Heart left ventricle (tissue), 16 donors: ENCODE results near the gene CYBA. TPM values are rescaled to one million over a fixed set of nuclear protein-coding genes. Genes with fewer than 3 reads are reported as not detected.

Experiments used
- ATAC-seq, 4 donors: fragments of 200-7000 bp; cut with Tn5 transposase; one replicate each; pipeline ENCODE4 v1.9.1; 2020 to 2022; ENCODE audit warnings: moderate library complexity in 4 of 4, mild to moderate bottlenecking in 3 of 4, moderate number of reproducible peaks in 1 of 4
- DNase-seq, 5 donors: peaks; one replicate each; pipeline ENCODE4 v3.0.0-alpha.2; 2020
- H3K27ac ChIP-seq, 12 donors: fragments of 200-600 bp; sonication (generic) in 4 of 12; one replicate each; pipeline versions ENCODE4 v1.5.0 to v1.8.0; 2016 to 2022; ENCODE audit warnings: mild to moderate bottlenecking in 2 of 12
- H3K27me3 ChIP-seq, 9 donors: fragments of 200-600 bp; sonication (generic) in 2 of 9; one replicate each; pipeline versions ENCODE4 v1.5.1 to v1.8.0; 2016 to 2022; ENCODE audit warnings: mild to moderate bottlenecking in 3 of 9
- H3K36me3 ChIP-seq, 9 donors: fragments of 200-600 bp; sonication (generic) in 2 of 9; one replicate each; pipeline versions ENCODE4 v1.5.0 to v1.8.0; 2018 to 2022; ENCODE audit warnings: mild to moderate bottlenecking in 2 of 9
- H3K4me1 ChIP-seq, 12 donors: fragments of 200-600 bp; sonication (generic) in 4 of 12; one replicate each; pipeline versions ENCODE4 v1.5.0 to v1.8.0; 2016 to 2022; ENCODE audit warnings: mild to moderate bottlenecking in 3 of 12
- H3K4me3 ChIP-seq, 12 donors: fragments of 200-600 bp; sonication (generic) in 4 of 12; one replicate each; pipeline versions ENCODE4 v1.5.0 to v1.8.0; 2017 to 2022; ENCODE audit warnings: mild to moderate bottlenecking in 9 of 12, moderate library complexity in 4 of 12
- H3K9me3 ChIP-seq, 12 donors: fragments of 200-600 bp; sonication (generic) in 4 of 12; one replicate each; pipeline versions ENCODE4 v1.5.0 to v1.8.0; 2016 to 2022; ENCODE audit warnings: mild to moderate bottlenecking in 1 of 12
- CTCF ChIP-seq, 12 donors: fragments of 200-600 bp; sonication (generic) in 4 of 12; IDR thresholded peaks; one replicate each; pipeline versions ENCODE4 v1.5.0 to v1.8.0; 2018 to 2022; ENCODE audit warnings: antibody characterized with exemption in 12 of 12, mild to moderate bottlenecking in 5 of 12
- POLR2A ChIP-seq, 2 donors: fragments of 450-650 bp; IDR thresholded peaks; one replicate each; pipeline ENCODE4 v1.6.1; 2017; ENCODE audit warnings: antibody characterized with exemption in 2 of 2, mild to moderate bottlenecking in 2 of 2, moderate library complexity in 2 of 2
- WGBS, 4 donors: extraction: QIAGEN DNeasy Blood & Tissue Kit in 2 of 4; methylation state at CpG; one replicate each; pipeline versions ENCODE4 v1.1.5 to v1.1.7; 2013 to 2018; 5-methylcytosine and 5-hydroxymethylcytosine counted together
- intact Hi-C, 10 donors: fragments of 100-400 bp; cut with DNase I; formaldehyde crosslinking; loops; one replicate each; pipeline versions ENCODE4 v1.11.1 to v1.14.2; 2022
- polyA plus RNA-seq, 2 donors: library from polyadenylated mRNA; stranded (reverse); fragments of 200-250 nt; gene quantifications; one replicate each; pipeline ENCODE4 v1.2.3, GENCODE V29; 2013
- total RNA-seq, 9 donors: library from RNA; depleted of rRNA in 2 of 9; stranded (reverse); fragments of >200 nt in 2 of 9; fragmentation: NEBNext Ultra II Directional in 3 of 9; extraction: Animal tissue kit (Norgen Biotek cat#: 25700) in 3 of 9; gene quantifications; one replicate each; pipeline versions ENCODE4 v1.1.0 to v1.2.4, GENCODE V29; 2016 to 2023
- donor health status: ischemic (EF 13 %, LVEDD 7.1; RV severe dilation, severe dysfunction).
- donor health status: healthy with polysubstance abuse.
- donor health status: DM: no; HTN: yes; CAD: no.
- donor health status: DM: no; HTN: no; CAD: no.
- donor health status: ischemic (EF 25% LVEDD 6.9; RV normal size, moderate dysfunction).
- donor health status: ischemic (EF 25% LVEDD 5.7; RV mildly dilated, moderate dysfunction).
- donor health status: healthy.
- donor health status: DM: yes; HTN: yes; CAD: no.
- donor health status: ischemic (EF 35%, LVEDD 5.7; RV mildly dilated, moderate dysfunction).
- donor health status: nonischemic (EF 11% LVEDD 7.7; RV severe dilation, severe dysfunction).
- donor health status: DM: yes; HTN: yes; CAD: no.
- donor health status: PGD.
- donor health status: ischemic (EF 29% LVEDD 5.4; RV normal size, mild dysfunction).
- donor health status: nonischemic (EF 23%, LVEDD 6.1; RV moderate dilation, normal function).

CYBA gene
- total and polyA plus RNA-seq, 11 donors: 22.6 to 227 (median 46.5) TPM

DNA sequence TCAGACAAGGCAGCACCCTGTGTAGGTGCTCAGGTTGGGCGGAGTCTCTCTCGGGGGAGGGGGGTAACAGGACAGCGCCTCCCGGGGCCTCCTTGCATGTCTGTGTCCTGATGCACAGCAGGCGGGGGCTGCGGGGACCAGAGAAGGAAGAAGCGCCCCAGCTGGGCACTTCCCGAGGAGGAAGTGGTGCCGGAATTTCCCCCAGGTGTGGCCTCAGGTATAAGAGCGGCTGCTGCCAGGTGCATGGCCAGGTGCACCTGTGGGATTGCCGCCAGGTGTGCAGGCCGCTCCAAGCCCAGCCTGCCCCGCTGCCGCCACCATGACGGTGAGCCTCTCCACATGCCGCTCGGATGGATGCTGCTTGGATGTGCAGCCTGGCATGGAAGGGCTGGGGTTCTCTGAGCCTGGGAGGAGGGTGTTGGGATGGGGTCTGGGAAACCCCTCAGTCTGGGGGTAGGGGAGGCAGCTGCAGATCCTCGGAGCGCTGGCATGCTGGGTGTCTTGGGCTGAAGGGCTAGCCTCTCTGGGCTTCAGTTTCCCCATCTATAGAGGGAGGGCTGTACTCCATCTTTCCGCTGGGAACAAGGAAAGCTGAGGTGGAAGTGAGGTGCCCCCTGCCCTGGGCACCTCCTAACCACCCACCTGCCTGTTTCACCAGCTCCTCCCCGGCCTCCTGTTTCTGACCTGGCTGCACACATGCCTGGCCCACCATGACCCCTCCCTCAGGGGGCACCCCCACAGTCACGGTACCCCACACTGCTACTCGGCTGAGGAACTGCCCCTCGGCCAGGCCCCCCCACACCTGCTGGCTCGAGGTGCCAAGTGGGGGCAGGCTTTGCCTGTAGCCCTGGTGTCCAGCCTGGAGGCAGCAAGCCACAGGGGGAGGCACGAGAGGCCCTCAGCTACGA is 12.3 kb downstream of the CYBA start, which contains the start of gene IL17C:
Gene IL17C (plus strand): TSS at position 250 of the 908 bp plus-strand sequence. CDS start 70 bp downstream, at position 320.
- H3K27ac ChIP-seq: no peak within 1 kb of the TSS
- WGBS, 4 donors: 48 to 63% (median 56%) methylated on average over 14 to 27 of the region's 27 CpGs
- no peak for TF ChIP-seq CTCF (IDR thresholded peaks at IDR 0.05)
- no peak for TF ChIP-seq POLR2A (IDR thresholded peaks at IDR 0.05)
- H3K4me3 ChIP-seq: no peak within 1 kb of the TSS
- peaks cover 0 to 10% (median 0%) of the 10 kb centered on the region in 9 donors for H3K36me3 ChIP-seq
- H3K9me3 ChIP-seq: no peaks in the 10 kb centered on the region
- intact Hi-C loops: no loop called here
- DNase-seq (no peak), ATAC-seq (no peak)
- peaks cover 16 to 62% (median 30%) of the 10 kb centered on the region in 9 donors for H3K27me3 ChIP-seq
- peaks cover 0 to 31% (median 13%) of the 10 kb centered on the region in 12 donors for H3K4me1 ChIP-seq

DNA sequence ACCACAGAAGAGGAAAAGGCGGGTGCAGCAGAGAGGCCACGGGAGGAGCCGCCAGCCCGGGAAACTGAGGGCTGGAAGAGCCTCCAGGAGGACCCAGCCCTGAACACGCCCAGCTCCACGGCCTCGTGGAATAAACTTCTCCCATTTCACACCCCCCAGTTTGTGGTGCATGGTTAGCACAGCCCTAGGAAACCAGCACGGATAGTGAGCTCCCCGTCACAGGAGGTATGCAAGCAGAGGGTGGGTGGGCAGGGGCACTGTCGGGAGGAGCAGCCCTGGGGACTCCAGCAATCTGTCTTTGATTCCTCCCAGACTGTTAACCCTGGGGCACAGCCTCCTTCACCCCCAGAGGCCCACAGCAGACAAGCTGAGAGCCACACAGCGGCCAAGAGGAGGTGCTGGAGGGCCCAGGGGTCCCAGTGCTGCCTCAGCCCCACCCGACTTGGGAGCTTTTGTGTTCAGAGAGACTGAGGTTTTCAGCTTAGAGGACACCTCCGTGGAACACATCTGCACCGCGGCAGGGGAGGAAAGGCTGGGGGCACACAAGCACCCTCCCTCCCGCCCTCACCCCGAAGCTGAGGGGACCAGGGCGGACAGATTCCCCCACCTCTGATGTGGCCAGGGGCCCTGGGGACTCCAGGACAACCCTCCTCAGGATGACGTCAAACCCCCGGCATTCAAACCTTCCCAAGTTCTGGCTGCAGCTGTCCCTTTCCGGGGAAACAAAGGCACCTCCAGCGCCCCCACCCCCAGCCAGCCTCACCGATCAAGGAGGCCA is 14.2 kb downstream of the CYBA start:
- H3K36me3 ChIP-seq: peaks cover 0 to 15% (median 10%) of the 10 kb centered on the region in 9 donors
- ATAC-seq: no peak

GRCh38 chr16:88635671-88636319 is 15.1 kb downstream of the CYBA start:
- peaks cover 16 to 57% (median 26%) of the 10 kb centered on the region in 9 donors for H3K27me3 ChIP-seq
- DNase-seq (no peak), ATAC-seq (no peak)
- H3K4me1 ChIP-seq: peaks cover 0 to 32% (median 13%) of the 10 kb centered on the region in 12 donors
- H3K4me3 ChIP-seq: no peak overlapping the region
- H3K27ac ChIP-seq: no peak overlapping the region
- 94 to 96% (median 95%) methylated on average over 15 to 17 of the region's 17 CpGs for WGBS, 4 donors
- no peaks in the 10 kb centered on the region for H3K9me3 ChIP-seq
- TF ChIP-seq POLR2A (IDR thresholded peaks at IDR 0.05): no peak
- no peak for TF ChIP-seq CTCF (IDR thresholded peaks at IDR 0.05)
- intact Hi-C loops: no loop called here
- H3K36me3 ChIP-seq: peaks cover 0 to 24% (median 19%) of the 10 kb centered on the region in 9 donors

More for the DNA sequence above, 14.2 kb downstream of the CYBA start:
- 74 to 80% (median 76%) methylated on average over 21 to 23 of the region's 23 CpGs for WGBS, 4 donors
- Histone ChIP-seq H3K4me3 (no peak overlapping the region), H3K27ac (no peak overlapping the region), H3K27me3 (peaks cover 16 to 62% (median 30%) of the 10 kb centered on the region in 9 donors), H3K9me3 (no peaks in the 10 kb centered on the region), H3K4me1 (peaks cover 0 to 32% (median 13%) of the 10 kb centered on the region in 12 donors)
- intact Hi-C loops: no loop called here
- TF ChIP-seq CTCF (IDR thresholded peaks at IDR 0.05) (no peak), POLR2A (IDR thresholded peaks at IDR 0.05) (no peak)
- no peak for DNase-seq
